A549 (cell line): ENCODE measurements around the gene TAX1BP1. TPM values are rescaled to one million over a fixed set of nuclear protein-coding genes. Genes with fewer than 3 reads are reported as not detected.

Experiments
- ATAC-seq, 2 experiments: fragments of 200-7000 bp in 1 of 2; fragments of >200 bp in 1 of 2; cut with Nextera tagmentation in 1 of 2; cut with Tn5 transposase in 1 of 2; 3 replicates each; pipeline versions ENCODE4 v1.8.0 to v1.9.1; 2018 to 2020; ENCODE audit warnings: mild to moderate bottlenecking in 1 of 2, moderate library complexity in 1 of 2
- CTCF ChIA-PET: fragments of 300-600 bp; sonication (Branson Sonifier 250); formaldehyde crosslinking; extraction: SDS; loops from one replicate; lab custom pipeline; 2021; ENCODE audit warnings: antibody characterized with exemption, inconsistent platforms; lab: Yijun Ruan, JAX
- POLR2A ChIA-PET: fragments of 350-600 bp; formaldehyde crosslinking; extraction: SDS; loops from one replicate; lab custom pipeline; 2021; ENCODE audit warnings: antibody characterized with exemption, inconsistent platforms; lab: Yijun Ruan, JAX
- DNase-seq, 2 experiments: peaks; one replicate each; pipeline versions ENCODE4 v3.0.0 to v3.0.0-alpha.2; 2011 to 2016; ENCODE audit warnings: low read depth in 1 of 2, low spot score in 1 of 2
- FAIRE-seq: peaks from 2 replicates; lab custom pipeline; 2011; peaks lifted over from hg19 to GRCh38; lab: Jason Lieb, UNC
- H3K27ac ChIP-seq, 2 experiments: fragments of >200 bp; sonication (Bioruptor Twin); formaldehyde crosslinking; 3 replicates each; pipeline ENCODE4 v1.5.1; 2016 to 2017
- H3K4me1 ChIP-seq: fragments of >200 bp; sonication (Bioruptor Twin); formaldehyde crosslinking; 3 replicates; pipeline ENCODE4 v1.6.1; 2016
- H3K4me2 ChIP-seq: fragments of >200 bp; sonication (Bioruptor Twin); formaldehyde crosslinking; 3 replicates; pipeline ENCODE4 v1.6.1; 2016
- H3K4me3 ChIP-seq: fragments of >200 bp; sonication (Bioruptor Twin); formaldehyde crosslinking; 3 replicates; pipeline ENCODE4 v1.5.1; 2016
- H3K9me3 ChIP-seq: fragments of >200 bp; sonication (Bioruptor Twin); formaldehyde crosslinking; 3 replicates; pipeline ENCODE4 v1.6.1; 2016
- BHLHE40 ChIP-seq: IDR thresholded peaks from 2 replicates; pipeline ENCODE4 v1.6.1; 2012; ENCODE audit warnings: low read depth, low read length, inconsistent platforms
- CEBPB ChIP-seq, 2 experiments: fragments of >200 bp in 1 of 2; sonication (Bioruptor Twin) in 1 of 2; formaldehyde crosslinking in 1 of 2; IDR thresholded peaks; 2 replicates each; pipeline ENCODE4 v1.6.1; 2012 to 2016
- CHD2 ChIP-seq: fragments of 150-350 bp; IDR thresholded peaks from 2 replicates; pipeline ENCODE4 v1.6.1; 2014; ENCODE audit warnings: low read length; ENCODE audit not compliant: partially characterized antibody
- CHD4 ChIP-seq: fragments of 200-600 bp; sonication (generic); IDR thresholded peaks from 2 replicates; pipeline ENCODE4 v1.6.1; 2016; ENCODE audit warnings: antibody characterized with exemption, mild to moderate bottlenecking, borderline replicate concordance
- CTCF ChIP-seq: fragments of >200 bp; sonication (Bioruptor Twin); formaldehyde crosslinking; IDR thresholded peaks from 3 replicates; pipeline ENCODE4 v1.5.1; 2016
- ELK1 ChIP-seq: fragments of 150-350 bp; IDR thresholded peaks from 2 replicates; pipeline ENCODE4 v1.6.1; 2014; ENCODE audit warnings: low read depth, mild to moderate bottlenecking, low read length
- ESRRA ChIP-seq: fragments of 150-350 bp; IDR thresholded peaks from 2 replicates; pipeline ENCODE4 v1.6.1; 2014; ENCODE audit warnings: mild to moderate bottlenecking, low read length, borderline replicate concordance
- HDAC2 ChIP-seq: fragments of 200-600 bp; sonication (generic); IDR thresholded peaks from 2 replicates; pipeline ENCODE4 v1.6.1; 2016
- HMGXB4 ChIP-seq: fragments of 250-450 bp; sonication (Bioruptor Pico); IDR thresholded peaks from 2 replicates; pipeline ENCODE4 v1.5.0; 2021; ENCODE audit warnings: mild to moderate bottlenecking, moderate library complexity, borderline replicate concordance
- HOXA7 ChIP-seq: fragments of 250-450 bp; sonication (Bioruptor Pico); IDR thresholded peaks from 2 replicates; pipeline ENCODE4 v1.5.0; 2020; ENCODE audit warnings: mild to moderate bottlenecking, moderate library complexity
- HOXB13 ChIP-seq: fragments of 250-450 bp; sonication (Bioruptor Pico); IDR thresholded peaks from 2 replicates; pipeline ENCODE4 v1.5.0; 2020; ENCODE audit warnings: low read depth, mild to moderate bottlenecking, moderate library complexity
- JUN ChIP-seq, 2 experiments: fragments of >200 bp; sonication (Bioruptor Twin); formaldehyde crosslinking; IDR thresholded peaks; 2 replicates in 1 of 2; 3 replicates in 1 of 2; pipeline ENCODE4 v1.6.1; 2016 to 2017
- MYC ChIP-seq: IDR thresholded peaks from 2 replicates; pipeline ENCODE4 v1.6.1; 2012; ENCODE audit warnings: mild to moderate bottlenecking, inconsistent platforms, low read length, improper control_type of control experiment, borderline replicate concordance
- NFE2L2 ChIP-seq: fragments of 150-350 bp; conservative IDR thresholded peaks from 2 replicates; pipeline ENCODE4 v1.6.1; 2014; ENCODE audit warnings: low read length
- NR3C1 ChIP-seq: fragments of >200 bp; sonication (Bioruptor Twin); formaldehyde crosslinking; IDR thresholded peaks from 3 replicates; pipeline ENCODE4 v1.6.1; 2017
- PBX3 ChIP-seq: IDR thresholded peaks from 2 replicates; pipeline ENCODE4 v1.6.1; 2012
- POLR2A ChIP-seq: IDR thresholded peaks from 2 replicates; pipeline ENCODE4 v1.6.1; 2012; ENCODE audit warnings: mild to moderate bottlenecking, low read length
- POLR2AphosphoS2 ChIP-seq: conservative IDR thresholded peaks from 2 replicates; pipeline ENCODE4 v1.6.1; 2012; ENCODE audit warnings: low read length, improper control_type of control experiment, inconsistent platforms
- RARB ChIP-seq: fragments of 250-450 bp; sonication (Bioruptor Pico); IDR thresholded peaks from 2 replicates; pipeline ENCODE4 v1.8.0; 2021; ENCODE audit warnings: mild to moderate bottlenecking, moderate library complexity
- REST ChIP-seq: fragments of 200-600 bp; sonication (generic); IDR thresholded peaks from 2 replicates; pipeline ENCODE4 v1.6.1; 2016; ENCODE audit warnings: antibody characterized with exemption, mild to moderate bottlenecking, moderate library complexity
- RNF2 ChIP-seq: fragments of 200-600 bp; sonication (generic); IDR thresholded peaks from 2 replicates; pipeline ENCODE4 v1.6.1; 2016; ENCODE audit warnings: low read depth, mild to moderate bottlenecking, antibody characterized with exemption, moderate library complexity, borderline replicate concordance
- TFCP2L1 ChIP-seq: fragments of 250-450 bp; sonication (Bioruptor Pico); IDR thresholded peaks from 2 replicates; pipeline ENCODE4 v1.5.0; 2021; ENCODE audit warnings: mild to moderate bottlenecking
- ZC3H11A ChIP-seq: fragments of 450-650 bp; IDR thresholded peaks from 2 replicates; pipeline ENCODE4 v1.6.1; 2014; ENCODE audit warnings: antibody characterized with exemption, mild to moderate bottlenecking
- ZNF302 ChIP-seq: fragments of 250-450 bp; sonication (Bioruptor Pico); IDR thresholded peaks from 2 replicates; pipeline ENCODE4 v1.9.0; 2021; ENCODE audit warnings: inconsistent platforms, mild to moderate bottlenecking, moderate library complexity
- ZSCAN20 ChIP-seq: fragments of 250-450 bp; sonication (Bioruptor Pico); IDR thresholded peaks from 2 replicates; pipeline ENCODE4 v1.8.0; 2022; ENCODE audit warnings: mild to moderate bottlenecking, moderate library complexity
- WGBS: methylation state at CpG from one replicate; pipeline ENCODE4 v1.1.6; 2017; ENCODE audit errors: missing lambda C conversion rate; 5-methylcytosine and 5-hydroxymethylcytosine counted together
- polyA plus RNA-seq, 4 experiments: library from polyadenylated mRNA; depleted of rRNA in 3 of 4; stranded (reverse); fragments of >200 nt; fragmentation: RNase III in 1 of 4; extraction: RNeasy Plus Mini Kit Qiagen cat#74134 plus additional on column Dnase treatment in 1 of 4; gene quantifications; 2 replicates in 3 of 4; 3 replicates in 1 of 4; pipeline ENCODE4 v1.2.3, GENCODE V29; 2011 to 2017

The TAX1BP1 gene
- polyA plus RNA-seq, 2 of the 4 experiments (the other 2 are of a cell fraction): 105 to 180 TPM

- Histone ChIP-seq H3K4me2 (no peak overlapping the region), H3K4me1 (peaks cover 19% of the 10 kb centered on the region), H3K27ac (no peak overlapping the region), H3K9me3 (no peaks in the 10 kb centered on the region), H3K4me3 (no peak overlapping the region)
- ATAC-seq (no peak), FAIRE-seq (no peak), DNase-seq (no peak)
- no peak for TF ChIP-seq HOXA7 (CRISPR knock-in tag)
- POLR2A ChIA-PET: interaction anchor here (0.8 kb wide), 1 partner anchor 33 kb away, joined by 4 read pairs; no protein-coding TSS in a partner anchor
- CTCF ChIA-PET: interaction anchor here (0.9 to 2.4 kb wide), 13 partner anchors 12 to 582 kb away, joined by 3 to 12 read pairs (median 3); no protein-coding TSS in a partner anchor
- 82% methylated on average over 2 of the region's 2 CpGs for WGBS
Observed at GRCh38 chr7:27777662-27778061, 37.7 kb downstream of the TAX1BP1 start.

GRCh38 chr7:27779873-27780272 is 39.9 kb downstream of the TAX1BP1 start:
- FAIRE-seq: no peak
- ATAC-seq: no peak
- H3K4me3 ChIP-seq: no peak overlapping the region
- TF ChIP-seq ZNF302 (CRISPR knock-in tag): no peak
- TF ChIP-seq JUN (IDR thresholded peaks at IDR 0.05): no peak
- TF ChIP-seq NR3C1: no peak
- TF ChIP-seq POLR2A: no peak
- TF ChIP-seq NFE2L2: no peak
- no peak for TF ChIP-seq CTCF
- no peak for TF ChIP-seq CHD2
- TF ChIP-seq ESRRA: no peak
- no peak for TF ChIP-seq ZC3H11A
- TF ChIP-seq HMGXB4 (CRISPR knock-in tag): no peak
- no peak for TF ChIP-seq HOXA7 (CRISPR knock-in tag)
- peaks cover 36% of the 10 kb centered on the region for H3K4me1 ChIP-seq
- H3K27ac ChIP-seq: no peak overlapping the region
- no peak overlapping the region for H3K4me2 ChIP-seq
- ChIA-PET POLR2A (no interaction called here), CTCF (interaction anchor here (1.0 kb wide), 1 partner anchor 35 kb away, joined by 3 read pairs; no protein-coding TSS in a partner anchor)
- no peaks in the 10 kb centered on the region for H3K9me3 ChIP-seq
- DNase-seq: no peak

GRCh38 chr7:27781188-27781587 is 41.2 kb downstream of the TAX1BP1 start:
- Histone ChIP-seq H3K9me3 (no peaks in the 10 kb centered on the region), H3K4me1 (peaks cover 38% of the 10 kb centered on the region), H3K27ac (no peak overlapping the region), H3K4me2 (no peak overlapping the region), H3K4me3 (no peak overlapping the region)
- ATAC-seq (no peak), FAIRE-seq (no peak), DNase-seq (no peak)
- POLR2A ChIA-PET: no interaction called here
- 69% methylated on average over 2 of the region's 2 CpGs for WGBS
- CTCF ChIA-PET: interaction anchor here (1.3 to 2.3 kb wide), 2 partner anchors 312 to 585 kb away, joined by 5 to 9 read pairs; no protein-coding TSS in a partner anchor
- TF ChIP-seq CEBPB (IDR thresholded peaks at IDR 0.05) (no peak), MYC (no peak), BHLHE40 (no peak), PBX3 (no peak), ZSCAN20 (CRISPR knock-in tag) (no peak), CHD4 (no peak), TFCP2L1 (CRISPR knock-in tag) (no peak), HDAC2 (no peak), ESRRA (no peak), POLR2A (no peak), REST (no peak), HOXB13 (CRISPR knock-in tag) (no peak), CHD2 (no peak), RARB (CRISPR knock-in tag) (no peak), POLR2AphosphoS2 (no peak), RNF2 (no peak), ELK1 (no peak)
